Subcutaneous abdominal adipose tissue (tissue), 5 donors: ENCODE results near the gene MGAT2.

Experiments
- H3K27ac ChIP-seq: one replicate; pipeline ENCODE4 v1.7.0; 2013; ENCODE audit warnings: low read depth, mild to moderate bottlenecking, inconsistent platforms, low read length, moderate library complexity
- H3K27me3 ChIP-seq, 5 donors: one replicate each; pipeline ENCODE4 v1.7.0; 2013; ENCODE audit warnings: low read length in 5 of 5, inconsistent platforms in 1 of 5; ENCODE audit not compliant: control insufficient read depth in 5 of 5, insufficient read depth in 4 of 5
- H3K36me3 ChIP-seq, 5 donors: one replicate each; pipeline ENCODE4 v1.7.0; 2013; ENCODE audit warnings: low read length in 5 of 5; ENCODE audit not compliant: control insufficient read depth in 5 of 5, insufficient read depth in 5 of 5
- H3K4me1 ChIP-seq, 5 donors: one replicate each; pipeline ENCODE4 v1.7.0; 2013; ENCODE audit warnings: low read length in 5 of 5, mild to moderate bottlenecking in 3 of 5, moderate library complexity in 1 of 5; ENCODE audit not compliant: control insufficient read depth in 5 of 5, insufficient read depth in 5 of 5
- H3K4me3 ChIP-seq, 5 donors: one replicate each; pipeline ENCODE4 v1.7.0; 2013; ENCODE audit warnings: low read length in 5 of 5, low read depth in 1 of 5
- H3K9ac ChIP-seq, 5 donors: one replicate each; pipeline ENCODE4 v1.7.0; 2013; ENCODE audit warnings: low read length in 5 of 5, mild to moderate bottlenecking in 4 of 5, moderate library complexity in 3 of 5
- H3K9me3 ChIP-seq, 5 donors: one replicate each; pipeline ENCODE4 v1.7.0; 2013; ENCODE audit warnings: low read length in 5 of 5; ENCODE audit not compliant: control insufficient read depth in 5 of 5
- donor health status: healthy.
- donor health status: healthy.
- donor health status: healthy.
- donor health status: healthy.
- donor health status: healthy.

Gene MGAT2

DNA sequence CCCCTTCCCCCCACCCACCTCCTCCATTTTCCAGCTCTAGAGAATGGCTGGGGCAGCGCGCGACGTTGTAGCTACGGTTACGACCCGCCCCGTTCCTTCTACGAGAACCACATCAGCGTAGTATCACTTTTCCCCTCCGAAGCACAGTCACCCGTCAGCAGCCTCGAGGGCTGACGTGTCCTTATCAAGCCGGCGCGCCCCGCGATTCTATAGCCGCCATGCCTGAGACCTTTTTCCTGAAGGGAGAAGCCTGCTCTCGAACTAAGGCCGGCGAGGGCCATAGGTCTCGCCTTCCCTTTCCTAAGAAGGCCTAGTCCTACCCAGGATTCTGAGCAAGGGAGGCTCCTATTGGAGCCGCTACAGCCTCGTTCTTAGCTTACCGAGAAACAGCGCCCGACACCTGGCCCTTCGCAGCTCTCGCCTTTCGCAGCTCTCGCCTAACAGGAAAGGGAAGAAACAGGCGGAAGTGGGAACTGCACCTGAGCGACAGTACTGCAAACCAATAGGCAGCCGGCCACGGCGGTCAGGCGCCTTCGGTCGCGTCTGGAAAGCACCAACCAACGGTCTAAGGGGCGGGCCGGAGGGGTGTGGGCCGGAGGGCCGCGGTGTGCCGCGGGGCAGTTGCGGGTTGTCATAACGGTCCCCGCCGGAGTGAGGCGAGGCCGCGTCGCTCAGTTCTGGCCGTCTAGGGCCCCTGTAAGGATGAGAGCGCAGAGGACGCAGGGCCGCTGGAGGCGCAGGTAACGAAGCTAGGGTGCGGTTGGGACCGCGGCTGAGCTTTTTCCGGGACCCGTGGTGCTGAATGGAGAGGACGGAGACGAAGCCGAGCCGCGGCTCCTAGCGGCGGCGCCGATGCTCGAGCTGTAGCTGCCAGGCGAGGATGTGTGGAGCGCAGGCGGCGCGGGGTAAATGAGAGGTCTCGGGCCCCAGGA, at the start of gene MGAT2, which contains the start of gene RPL36AL:
MGAT2 (plus strand) TSS at position 618 of the 932 bp plus-strand sequence. CDS start 470 bp downstream, outside the sequence.
RPL36AL (minus strand) TSS at position 445 of the 932 bp plus-strand sequence. CDS start 1,522 bp downstream, outside the sequence.
- peaks cover 4 to 46% (median 44%) of the 10 kb centered on the region in 5 donors for H3K4me1 ChIP-seq

DNA sequence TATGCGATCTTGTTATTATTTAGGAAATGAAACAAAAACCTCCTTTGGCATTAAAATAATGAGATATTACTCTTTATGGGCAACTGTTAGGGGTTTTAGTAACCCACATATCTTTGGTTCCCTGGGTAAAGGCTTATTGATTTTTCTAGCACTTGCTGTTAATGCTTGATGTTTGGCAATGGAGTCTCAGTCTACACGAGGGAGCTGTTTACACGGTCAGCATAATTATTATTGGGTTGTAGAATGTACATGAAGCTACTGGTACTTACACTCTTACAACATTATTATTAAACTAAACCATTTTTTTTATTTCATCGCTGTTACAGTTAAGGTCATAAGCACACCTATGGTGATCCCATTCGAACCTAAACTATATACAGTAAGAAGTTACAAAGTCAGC, 46.6 kb upstream of the MGAT2 start:
- Histone ChIP-seq H3K9ac (no peak overlapping the region), H3K4me1 (no peaks in the 10 kb centered on the region), H3K36me3 (peaks cover 9 to 23% (median 15%) of the 10 kb centered on the region in 5 donors), H3K9me3 (no peaks in the 10 kb centered on the region), H3K27ac (no peak overlapping the region), H3K4me3 (no peak overlapping the region), H3K27me3 (no peaks in the 10 kb centered on the region)

More for the DNA sequence above, at the start of gene MGAT2, which contains the start of gene RPL36AL:
- H3K27ac ChIP-seq: peak within 1 kb of the TSS; percentile 97
- no peaks in the 10 kb centered on the region for H3K9me3 ChIP-seq
- peak within 1 kb of the TSS; percentile 73 to 99 (median 95) for H3K4me3 ChIP-seq
- H3K36me3 ChIP-seq: peaks cover 3 to 21% (median 12%) of the 10 kb centered on the region in 5 donors
- no peaks in the 10 kb centered on the region for H3K27me3 ChIP-seq
- peak within 1 kb of the TSS; percentile 90 to 99 (median 96) for H3K9ac ChIP-seq

DNA sequence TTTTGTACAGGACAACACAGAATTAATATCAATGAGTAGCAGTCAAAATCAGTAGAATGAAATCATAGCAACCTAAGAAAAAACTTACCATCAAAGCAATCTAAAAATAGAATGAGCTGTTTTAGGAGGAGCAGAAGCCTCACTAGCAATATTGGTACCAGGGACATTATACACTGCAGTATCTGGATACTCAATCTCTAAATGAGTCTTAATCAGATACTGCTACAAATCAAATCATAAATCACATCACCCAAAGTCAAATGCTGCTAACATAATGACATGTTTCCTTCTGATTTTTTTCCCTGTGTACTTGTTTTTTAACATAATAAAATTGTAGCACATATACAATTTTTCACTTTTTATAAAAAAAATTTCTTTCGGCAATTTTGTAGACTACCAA, 42.5 kb upstream of the MGAT2 start:
- Histone ChIP-seq H3K36me3 (peaks cover 13 to 30% (median 19%) of the 10 kb centered on the region in 5 donors), H3K9me3 (no peaks in the 10 kb centered on the region), H3K9ac (no peak overlapping the region), H3K27ac (no peak overlapping the region), H3K27me3 (no peaks in the 10 kb centered on the region), H3K4me3 (no peak overlapping the region), H3K4me1 (peaks cover 0 to 2% (median 0%) of the 10 kb centered on the region in 5 donors)

DNA sequence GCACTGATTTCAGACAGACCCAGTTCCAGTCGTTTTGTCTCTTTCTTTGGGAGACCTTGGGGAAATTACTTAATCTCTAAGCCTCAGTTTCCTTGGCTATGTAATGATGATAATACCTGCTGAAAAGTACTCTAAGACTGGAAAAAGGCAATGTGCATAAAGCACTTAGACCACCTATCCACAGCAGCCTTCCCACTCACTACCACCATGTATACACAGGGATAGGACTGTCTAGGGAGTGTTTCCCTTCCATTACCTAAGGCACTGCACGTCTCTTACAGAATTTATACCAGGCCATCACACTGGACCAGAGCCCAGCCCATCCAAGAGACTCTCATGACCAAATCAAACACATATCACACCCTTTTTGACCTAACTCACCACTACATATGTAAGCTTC, 40.8 kb upstream of the MGAT2 start:
- Histone ChIP-seq H3K4me1 (peaks cover 0 to 15% (median 10%) of the 10 kb centered on the region in 5 donors), H3K9me3 (no peaks in the 10 kb centered on the region), H3K27me3 (no peaks in the 10 kb centered on the region), H3K4me3 (no peak overlapping the region), H3K27ac (no peak overlapping the region), H3K36me3 (peaks cover 8 to 39% (median 26%) of the 10 kb centered on the region in 5 donors), H3K9ac (no peak overlapping the region)

DNA sequence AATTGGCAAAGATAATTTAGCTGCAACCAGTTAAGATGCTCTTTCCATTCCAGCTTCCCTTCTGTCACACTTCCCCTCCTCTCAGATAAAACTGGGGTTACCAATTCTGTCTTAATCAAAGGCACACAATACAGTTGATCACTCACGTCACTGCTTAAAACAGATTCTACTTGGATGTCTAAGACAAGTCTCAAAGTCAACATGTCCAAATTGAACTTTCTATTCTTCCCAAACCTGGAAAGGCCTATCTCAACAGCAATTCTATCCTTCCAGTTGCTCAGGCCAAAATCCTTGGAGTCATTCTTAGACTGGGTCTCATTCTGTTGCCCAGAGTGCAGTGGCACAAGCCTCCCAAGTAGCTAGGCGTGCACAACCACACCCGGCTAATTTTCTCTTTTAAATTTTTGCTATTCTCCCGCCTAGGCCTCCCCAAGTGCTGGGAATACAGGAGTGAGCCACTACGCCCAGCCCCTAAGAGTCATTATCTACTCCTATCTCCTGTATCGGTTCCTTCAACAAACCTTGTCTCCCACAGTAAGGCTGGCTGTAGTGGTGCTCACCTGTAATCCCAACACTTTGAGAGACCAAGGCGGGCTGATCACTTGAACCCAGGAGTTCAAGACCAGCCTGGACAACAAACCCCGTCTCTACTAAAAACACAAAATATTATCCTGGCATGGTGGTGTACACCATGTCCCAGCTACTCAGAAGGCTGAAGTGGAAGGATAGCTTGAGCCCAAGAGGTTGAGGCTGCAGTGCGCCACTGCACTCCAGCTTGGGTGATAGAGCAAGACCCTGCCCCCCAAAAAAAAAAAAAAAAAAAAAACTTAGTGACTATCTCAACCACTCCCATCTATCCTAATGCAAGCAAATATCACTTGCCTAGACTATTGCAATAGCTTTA, 39.1 kb upstream of the MGAT2 start:
- H3K27me3 ChIP-seq: no peaks in the 10 kb centered on the region
- no peak overlapping the region for H3K4me3 ChIP-seq
- no peak overlapping the region for H3K27ac ChIP-seq
- H3K9ac ChIP-seq: no peak overlapping the region
- peaks cover 0 to 25% (median 18%) of the 10 kb centered on the region in 5 donors for H3K4me1 ChIP-seq
- H3K9me3 ChIP-seq: no peaks in the 10 kb centered on the region
- peaks cover 8 to 29% (median 24%) of the 10 kb centered on the region in 5 donors for H3K36me3 ChIP-seq

DNA sequence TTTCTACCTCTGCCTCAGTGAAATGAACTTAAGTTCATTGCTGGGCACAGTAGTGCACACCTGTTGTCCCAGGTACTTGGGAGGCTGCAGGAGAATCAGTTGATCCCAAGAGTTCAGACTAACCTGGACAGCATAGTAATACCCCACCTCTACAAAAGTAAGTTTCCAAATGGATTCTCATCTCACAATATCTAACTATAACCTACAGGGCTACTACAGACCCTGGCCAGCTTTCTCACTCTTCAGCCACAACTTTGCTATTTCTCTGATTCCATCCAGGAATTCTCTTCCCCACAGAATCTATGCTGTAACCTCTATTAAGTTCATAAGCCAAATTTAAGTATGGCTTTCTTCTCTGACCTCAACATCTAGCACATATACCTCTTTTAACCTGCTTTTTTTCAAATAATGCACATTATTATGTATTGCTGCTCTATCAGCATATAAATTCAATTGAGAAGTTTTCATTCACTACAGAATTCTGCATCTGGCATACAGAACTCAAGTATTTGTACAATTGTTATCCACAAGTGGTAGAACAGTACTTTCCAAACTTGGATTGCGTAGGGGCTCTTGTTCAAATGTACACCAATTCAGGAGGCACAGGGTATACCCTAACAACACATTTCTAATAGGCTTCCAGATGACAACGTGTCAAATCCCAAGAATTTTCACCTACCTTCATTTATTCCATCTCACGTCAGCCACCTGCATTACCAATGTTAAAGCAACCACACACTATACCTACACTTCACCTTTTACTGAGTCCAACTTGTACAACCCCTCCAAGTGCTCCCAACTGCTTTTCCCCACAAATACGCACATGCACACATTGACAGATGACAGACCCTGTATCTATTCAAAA, 38.3 kb upstream of the MGAT2 start:
- Histone ChIP-seq H3K4me1 (peaks cover 0 to 25% (median 18%) of the 10 kb centered on the region in 5 donors), H3K9ac (no peak overlapping the region), H3K9me3 (no peaks in the 10 kb centered on the region), H3K4me3 (no peak overlapping the region), H3K27me3 (no peaks in the 10 kb centered on the region), H3K36me3 (peaks cover 6 to 21% (median 16%) of the 10 kb centered on the region in 5 donors), H3K27ac (no peak overlapping the region)

DNA sequence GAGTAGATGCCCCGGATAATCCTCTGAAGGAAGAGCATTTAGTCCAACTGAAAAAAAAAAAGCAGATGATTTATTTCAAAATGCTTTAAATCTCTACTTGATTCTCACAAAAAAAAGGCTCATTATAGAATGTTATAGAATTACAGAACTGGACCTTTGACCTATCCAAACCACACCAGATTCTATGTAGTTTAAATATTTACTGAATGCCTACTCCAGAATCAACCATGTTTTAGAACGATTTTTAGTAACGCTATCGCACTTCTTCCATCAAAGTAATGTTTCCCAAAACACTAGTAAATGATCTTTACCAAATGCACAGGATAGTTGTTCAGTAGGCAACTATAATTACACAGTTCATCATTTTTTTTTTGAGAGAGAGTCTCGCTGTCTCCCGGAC, 37.0 kb upstream of the MGAT2 start:
- Histone ChIP-seq H3K9ac (no peak overlapping the region), H3K9me3 (no peaks in the 10 kb centered on the region)

DNA sequence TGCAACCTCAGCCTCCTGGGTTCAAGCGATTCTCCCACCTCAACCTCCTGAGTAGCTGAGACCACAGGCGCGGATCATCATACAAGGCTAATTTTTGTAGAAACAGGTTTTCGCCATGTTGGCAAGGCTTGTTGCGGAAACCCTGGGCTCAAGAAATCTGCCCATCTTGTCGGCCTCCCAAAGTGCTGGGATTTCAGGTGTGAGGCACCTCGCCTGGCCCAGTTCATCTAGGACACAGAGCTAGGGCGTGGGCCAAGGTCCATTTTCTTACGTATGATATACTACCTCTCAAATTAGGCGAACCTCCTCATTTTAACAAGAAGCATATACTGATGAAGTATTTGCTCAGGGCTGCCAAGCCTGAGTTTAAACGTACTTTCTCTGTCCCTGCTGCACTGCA, 36.5 kb upstream of the MGAT2 start:
- no peaks in the 10 kb centered on the region for H3K27me3 ChIP-seq
- peak overlapping the region in 2 of 5 donors; percentile 2 to 16 for H3K4me3 ChIP-seq
- peak overlapping the region in 1 of 5 donors; percentile 15 for H3K9ac ChIP-seq
- peaks cover 0 to 25% (median 18%) of the 10 kb centered on the region in 5 donors for H3K4me1 ChIP-seq
- peak overlapping the region; percentile 30 for H3K27ac ChIP-seq
- peaks cover 5 to 17% (median 14%) of the 10 kb centered on the region in 5 donors for H3K36me3 ChIP-seq
- no peaks in the 10 kb centered on the region for H3K9me3 ChIP-seq

More for the DNA sequence above, 37.0 kb upstream of the MGAT2 start:
- H3K27ac ChIP-seq: no peak overlapping the region
- H3K27me3 ChIP-seq: no peaks in the 10 kb centered on the region
- H3K4me3 ChIP-seq: peak overlapping the region in 1 of 5 donors; percentile 2
- H3K4me1 ChIP-seq: peaks cover 0 to 25% (median 18%) of the 10 kb centered on the region in 5 donors
- peaks cover 5 to 17% (median 14%) of the 10 kb centered on the region in 5 donors for H3K36me3 ChIP-seq
